Fibroblast of pulmonary artery (primary cell): ENCODE measurements around the gene KDELR3.

Experiments used
- DNase-seq: peaks from one replicate; pipeline ENCODE4 v3.0.0-alpha.2; 2010; ENCODE audit warnings: low read depth
- H3K4me3 ChIP-seq: replicated peaks from 2 replicates; pipeline ENCODE4 v1.5.1; 2011; ENCODE audit warnings: low read depth, mild to moderate bottlenecking, control low read depth, low read length, moderate library complexity
- CTCF ChIP-seq: IDR thresholded peaks from 2 replicates; pipeline ENCODE4 v1.5.1; 2011; ENCODE audit warnings: mild to moderate bottlenecking, control low read depth, low read length, inconsistent platforms; ENCODE audit errors: missing control alignments

Gene KDELR3

GRCh38 chr22:38444783-38445182, 23.1 kb upstream of the KDELR3 start:
- no peak for DNase-seq
- H3K4me3 ChIP-seq, result no peak overlapping the region
- no peak for TF ChIP-seq CTCF

GRCh38 chr22:38446018-38446601, 21.8 kb upstream of the KDELR3 start:
- TF ChIP-seq CTCF, result no peak
- no peak for DNase-seq
- no peak overlapping the region for H3K4me3 ChIP-seq

GRCh38 chr22:38448945-38449745, 18.8 kb upstream of the KDELR3 start:
- no peak overlapping the region for H3K4me3 ChIP-seq
- TF ChIP-seq CTCF, result no peak
- DNase-seq, result no peak

- H3K4me3 ChIP-seq, result no peak overlapping the region
- DNase-seq, result no peak
- no peak for TF ChIP-seq CTCF
Observed at GRCh38 chr22:38449776-38450175, 18.1 kb upstream of the KDELR3 start.

- TF ChIP-seq CTCF, result no peak
- DNase-seq, result no peak
- no peak overlapping the region for H3K4me3 ChIP-seq
Observed at GRCh38 chr22:38450234-38450797, 17.6 kb upstream of the KDELR3 start.

- H3K4me3 ChIP-seq, result no peak overlapping the region
- DNase-seq, result no peak
- TF ChIP-seq CTCF, result no peak
Observed at GRCh38 chr22:38451404-38451803, 16.5 kb upstream of the KDELR3 start.
